Memory B cell (primary cell): ENCODE results near the gene WNT8B.

ENCODE experiments used
- ATAC-seq: fragments of 150-1000 bp; cut with Tn5 transposase; 2 replicates; pipeline ENCODE4 v1.10.0; 2021; ENCODE audit warnings: low read depth, mild to moderate bottlenecking, moderate library complexity
- DNase-seq, 2 donors: peaks; one replicate each; pipeline ENCODE4 v3.0.0; 2022; ENCODE audit warnings: low spot score in 2 of 2
- H3K27ac Mint-ChIP-seq: one replicate; pipeline ENCODE4 v1.8.0; 2022; ENCODE audit warnings: mild to moderate bottlenecking, moderate library complexity, mixed read lengths
- H3K27me3 Mint-ChIP-seq: one replicate; pipeline ENCODE4 v1.8.0; 2022; ENCODE audit warnings: mixed read lengths
- H3K36me3 Mint-ChIP-seq: one replicate; pipeline ENCODE4 v1.8.0; 2022; ENCODE audit warnings: mild to moderate bottlenecking, mixed read lengths
- H3K4me1 Mint-ChIP-seq: one replicate; pipeline ENCODE4 v1.8.0; 2022; ENCODE audit warnings: mixed read lengths
- H3K4me3 Mint-ChIP-seq: one replicate; pipeline ENCODE4 v1.8.0; 2022; ENCODE audit warnings: mild to moderate bottlenecking, moderate library complexity, mixed read lengths
- H3K9me3 Mint-ChIP-seq: one replicate; pipeline ENCODE4 v1.8.0; 2022; ENCODE audit warnings: mixed read lengths

Gene WNT8B

GRCh38 chr10:100496567-100496966 is 33.8 kb downstream of the WNT8B start:
- Mint-ChIP-seq H3K27ac (no peak overlapping the region), H3K4me3 (no peak overlapping the region), H3K36me3 (peaks cover 35% of the 10 kb centered on the region), H3K27me3 (no peaks in the 10 kb centered on the region), H3K4me1 (no peaks in the 10 kb centered on the region), H3K9me3 (no peaks in the 10 kb centered on the region)
- DNase-seq (no peak), ATAC-seq (no peak)

DNA sequence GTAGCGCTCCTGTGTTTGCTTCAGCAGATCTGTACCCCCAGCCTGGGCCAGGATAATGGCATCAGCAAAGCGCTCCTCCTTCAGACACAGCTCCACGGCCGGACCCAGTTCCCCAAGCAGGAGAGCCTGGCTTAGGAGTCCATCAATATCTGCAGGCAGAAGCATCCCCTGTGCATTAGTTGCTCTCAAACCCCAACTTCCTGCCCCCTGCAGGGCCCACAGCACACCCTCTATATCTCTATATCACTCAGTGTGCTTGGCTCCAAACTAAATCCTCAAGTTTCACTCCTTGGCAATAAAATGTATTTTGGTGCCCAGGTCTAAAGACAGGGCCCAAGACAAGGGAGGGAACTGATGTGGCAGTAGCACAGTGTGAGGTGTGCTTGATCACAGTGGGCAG is 35.2 kb downstream of the WNT8B start:
- DNase-seq (no peak), ATAC-seq (no peak)
- H3K4me3 Mint-ChIP-seq = no peak overlapping the region
- no peaks in the 10 kb centered on the region for H3K27me3 Mint-ChIP-seq
- no peaks in the 10 kb centered on the region for H3K4me1 Mint-ChIP-seq
- no peaks in the 10 kb centered on the region for H3K9me3 Mint-ChIP-seq
- H3K27ac Mint-ChIP-seq = no peak overlapping the region
- peaks cover 38% of the 10 kb centered on the region for H3K36me3 Mint-ChIP-seq

DNA sequence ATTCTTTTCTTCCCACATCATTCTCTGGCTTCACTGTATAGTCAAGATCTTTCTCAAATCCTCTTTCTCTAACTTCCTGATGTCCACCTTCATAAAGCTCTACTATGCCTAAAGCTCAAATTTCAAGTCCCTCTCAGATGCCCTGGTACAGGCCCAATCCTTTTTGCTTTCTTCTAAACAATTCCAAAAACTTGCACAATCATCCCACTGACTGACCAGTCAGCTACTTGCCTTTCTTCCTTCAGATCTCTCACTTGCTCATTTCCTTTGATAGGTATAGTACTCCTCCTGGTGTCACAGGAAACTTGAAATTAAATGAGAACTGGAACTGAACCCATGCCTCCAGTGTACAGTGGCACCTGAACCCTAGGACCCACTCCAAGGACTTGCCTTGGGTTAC is 38.6 kb downstream of the WNT8B start:
- H3K4me3 Mint-ChIP-seq = no peak overlapping the region
- H3K27ac Mint-ChIP-seq = no peak overlapping the region
- no peaks in the 10 kb centered on the region for H3K9me3 Mint-ChIP-seq
- no peak for DNase-seq
- ATAC-seq = no peak
- no peaks in the 10 kb centered on the region for H3K4me1 Mint-ChIP-seq
- H3K27me3 Mint-ChIP-seq = no peaks in the 10 kb centered on the region
- peaks cover 33% of the 10 kb centered on the region for H3K36me3 Mint-ChIP-seq

DNA sequence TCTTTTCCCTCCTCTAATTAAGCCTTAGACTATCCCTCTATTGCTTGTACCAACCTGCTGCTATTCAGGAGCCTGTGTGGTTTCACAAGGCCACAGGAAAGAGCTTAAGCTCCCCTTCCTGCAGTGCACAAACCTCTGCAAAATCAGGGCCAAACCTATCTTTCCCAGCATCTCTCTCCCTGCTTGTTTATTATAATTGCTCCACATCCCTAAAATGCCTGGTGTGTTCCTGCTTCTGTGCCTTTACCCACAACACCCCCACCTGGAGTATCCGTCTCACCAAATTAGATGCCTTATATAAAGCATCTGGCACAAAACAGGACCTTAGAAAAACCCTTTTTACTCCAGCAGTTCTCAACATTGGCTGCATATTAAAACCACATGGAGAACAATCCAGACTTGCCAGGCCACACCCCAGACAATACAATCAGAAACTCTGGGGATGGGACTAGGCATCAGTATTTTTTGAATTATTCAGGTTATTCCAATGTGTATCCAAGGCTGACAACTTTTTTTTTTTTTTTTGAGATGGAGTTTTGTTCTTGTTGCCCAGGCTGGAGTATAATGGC is 40.2 kb downstream of the WNT8B start:
- H3K27ac Mint-ChIP-seq = no peak overlapping the region
- ATAC-seq (no peak), DNase-seq (no peak)
- no peaks in the 10 kb centered on the region for H3K27me3 Mint-ChIP-seq
- no peaks in the 10 kb centered on the region for H3K9me3 Mint-ChIP-seq
- no peak overlapping the region for H3K4me3 Mint-ChIP-seq
- H3K4me1 Mint-ChIP-seq = no peaks in the 10 kb centered on the region
- peaks cover 32% of the 10 kb centered on the region for H3K36me3 Mint-ChIP-seq

- no peaks in the 10 kb centered on the region for H3K9me3 Mint-ChIP-seq
- DNase-seq (no peak), ATAC-seq (no peak)
- no peak overlapping the region for H3K27ac Mint-ChIP-seq
- H3K4me1 Mint-ChIP-seq = no peaks in the 10 kb centered on the region
- H3K4me3 Mint-ChIP-seq = no peak overlapping the region
- H3K27me3 Mint-ChIP-seq = no peaks in the 10 kb centered on the region
- peaks cover 31% of the 10 kb centered on the region for H3K36me3 Mint-ChIP-seq
Measured at GRCh38 chr10:100504096-100504495, 41.3 kb downstream of the WNT8B start.

GRCh38 chr10:100505164-100505563 is 42.4 kb downstream of the WNT8B start:
- Mint-ChIP-seq H3K27ac (no peak overlapping the region), H3K36me3 (peaks cover 24% of the 10 kb centered on the region), H3K4me3 (no peak overlapping the region), H3K4me1 (no peaks in the 10 kb centered on the region), H3K27me3 (no peaks in the 10 kb centered on the region), H3K9me3 (no peaks in the 10 kb centered on the region)
- ATAC-seq (no peak), DNase-seq (no peak)

DNA sequence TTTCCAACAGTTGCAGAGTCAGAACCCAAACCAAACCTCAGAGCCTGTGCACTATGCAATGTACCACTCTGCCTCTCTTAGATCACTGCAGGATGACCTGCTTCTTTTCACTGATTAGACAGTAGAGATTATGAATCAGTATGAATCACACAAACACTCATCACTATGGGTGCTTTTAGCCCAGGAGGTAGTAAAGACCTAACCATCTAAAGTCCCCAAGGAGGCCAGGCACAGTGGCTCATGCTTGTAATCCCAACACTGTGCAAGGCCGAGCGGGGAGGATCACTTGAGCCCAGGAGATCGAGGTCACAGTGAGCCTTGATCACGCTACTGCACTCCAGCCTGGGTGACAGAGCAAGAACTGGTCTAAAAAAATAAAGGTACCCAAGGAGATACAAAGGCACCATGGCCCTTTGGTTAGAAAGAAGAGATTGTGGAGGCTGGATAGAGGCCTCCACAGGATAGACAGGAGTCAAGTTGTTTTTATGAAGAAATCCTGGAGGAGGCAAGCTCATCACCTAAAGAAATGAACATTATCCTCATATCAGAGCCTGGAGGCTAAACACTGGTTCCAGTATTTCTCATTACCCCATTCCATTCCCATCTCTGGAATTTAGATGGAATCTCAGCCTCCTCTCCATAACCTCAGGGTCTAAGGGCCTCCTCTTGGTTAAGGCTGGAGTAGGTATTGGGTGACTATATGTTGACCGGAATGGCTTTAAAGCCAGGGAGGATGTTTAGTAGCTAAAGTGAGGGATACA is 44.0 kb downstream of the WNT8B start:
- no peak for DNase-seq
- H3K4me3 Mint-ChIP-seq = no peak overlapping the region
- H3K4me1 Mint-ChIP-seq = no peaks in the 10 kb centered on the region
- H3K27me3 Mint-ChIP-seq = no peaks in the 10 kb centered on the region
- no peak overlapping the region for H3K27ac Mint-ChIP-seq
- no peak for ATAC-seq
- peaks cover 24% of the 10 kb centered on the region for H3K36me3 Mint-ChIP-seq
- no peaks in the 10 kb centered on the region for H3K9me3 Mint-ChIP-seq

- Mint-ChIP-seq H3K36me3 (peaks cover 22% of the 10 kb centered on the region), H3K9me3 (no peaks in the 10 kb centered on the region), H3K4me1 (no peaks in the 10 kb centered on the region), H3K4me3 (no peak overlapping the region), H3K27ac (no peak overlapping the region), H3K27me3 (no peaks in the 10 kb centered on the region)
- no peak for ATAC-seq
- no peak for DNase-seq
Measured at GRCh38 chr10:100507357-100507732, 44.5 kb downstream of the WNT8B start.

GRCh38 chr10:100508266-100508665 is 45.5 kb downstream of the WNT8B start:
- no peaks in the 10 kb centered on the region for H3K9me3 Mint-ChIP-seq
- no peaks in the 10 kb centered on the region for H3K4me1 Mint-ChIP-seq
- ATAC-seq = no peak
- no peaks in the 10 kb centered on the region for H3K27me3 Mint-ChIP-seq
- no peak overlapping the region for H3K27ac Mint-ChIP-seq
- DNase-seq = no peak
- H3K36me3 Mint-ChIP-seq = peaks cover 25% of the 10 kb centered on the region
- no peak overlapping the region for H3K4me3 Mint-ChIP-seq

- H3K4me3 Mint-ChIP-seq = no peak overlapping the region
- H3K9me3 Mint-ChIP-seq = no peaks in the 10 kb centered on the region
Measured at GRCh38 chr10:100508691-100509150, 45.9 kb downstream of the WNT8B start.

DNA sequence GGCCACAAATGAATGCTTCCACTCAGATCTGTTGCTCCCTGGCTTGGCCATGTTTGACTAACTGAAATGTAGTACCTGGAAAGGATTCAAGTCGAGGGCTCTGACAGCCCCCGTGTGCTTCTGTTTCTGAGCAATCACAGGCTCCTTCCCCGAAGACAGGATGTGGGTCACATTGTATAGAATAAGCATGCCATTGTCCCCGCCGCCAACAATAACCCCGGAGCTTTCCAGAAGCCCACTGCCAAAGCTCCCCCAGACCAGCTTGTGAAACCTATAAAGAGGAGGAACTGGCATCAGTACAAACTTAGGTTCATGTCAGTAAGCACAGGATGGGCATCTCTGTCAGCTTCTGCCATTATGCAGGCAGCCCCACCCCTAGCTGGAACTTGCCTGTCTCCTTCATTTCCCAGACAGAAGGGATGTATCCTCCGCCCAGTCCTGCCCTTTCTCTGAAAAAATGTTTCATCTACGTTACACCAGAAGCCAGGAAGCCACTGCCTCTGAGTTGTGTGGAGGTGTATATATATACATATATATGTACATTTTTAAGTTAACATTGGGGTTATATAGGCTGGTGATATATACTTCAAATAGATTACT is 46.5 kb downstream of the WNT8B start:
- H3K4me1 Mint-ChIP-seq = no peaks in the 10 kb centered on the region
- DNase-seq (no peak), ATAC-seq (no peak)
- H3K36me3 Mint-ChIP-seq = peaks cover 24% of the 10 kb centered on the region
- no peaks in the 10 kb centered on the region for H3K9me3 Mint-ChIP-seq
- no peak overlapping the region for H3K27ac Mint-ChIP-seq
- H3K4me3 Mint-ChIP-seq = no peak overlapping the region
- H3K27me3 Mint-ChIP-seq = no peaks in the 10 kb centered on the region

More at GRCh38 chr10:100508691-100509150, 45.9 kb downstream of the WNT8B start:
- ATAC-seq (peak; percentile 63), DNase-seq (peak in 1 of 2 donors; percentile 16)
- no peak overlapping the region for H3K27ac Mint-ChIP-seq
- H3K36me3 Mint-ChIP-seq = peaks cover 25% of the 10 kb centered on the region
- no peaks in the 10 kb centered on the region for H3K4me1 Mint-ChIP-seq
- H3K27me3 Mint-ChIP-seq = no peaks in the 10 kb centered on the region

DNA sequence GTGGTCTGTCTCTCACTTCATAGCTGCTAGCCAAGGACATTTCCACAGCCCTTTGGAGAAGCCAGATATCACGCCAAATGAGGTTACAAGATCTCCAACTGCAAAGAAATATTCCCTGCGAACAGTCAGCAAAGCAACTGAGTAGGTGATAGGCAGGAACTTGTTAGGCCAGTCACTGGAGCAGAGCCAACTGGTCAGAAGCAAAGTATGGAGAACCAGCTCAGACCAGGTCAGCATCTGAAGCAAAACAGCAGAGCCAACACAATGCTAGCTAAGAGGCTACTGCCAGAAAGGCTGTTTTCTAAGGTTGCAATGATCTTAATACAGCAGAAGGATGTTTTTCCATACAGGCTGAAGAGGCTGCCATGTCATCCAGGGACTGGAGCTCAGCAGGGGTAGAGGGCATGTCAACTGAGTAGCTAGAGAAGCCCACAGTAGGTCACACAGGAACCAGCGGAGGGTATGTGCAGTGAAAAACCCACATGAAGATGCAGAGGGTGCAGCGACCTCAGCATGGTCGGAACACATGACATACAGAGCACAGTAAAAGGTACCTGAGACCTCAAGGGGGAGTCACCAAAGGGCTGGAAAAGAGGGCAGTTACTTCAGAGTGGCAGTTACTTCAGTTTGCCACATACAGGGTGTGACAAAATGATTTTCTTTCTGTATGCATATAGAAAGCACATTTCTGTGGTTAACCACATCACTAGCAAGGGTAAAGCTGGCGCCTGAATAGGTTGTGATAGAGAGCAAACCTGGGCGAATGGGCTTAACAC is 47.9 kb downstream of the WNT8B start:
- Mint-ChIP-seq H3K4me1 (no peaks in the 10 kb centered on the region), H3K27me3 (no peaks in the 10 kb centered on the region), H3K9me3 (no peaks in the 10 kb centered on the region), H3K27ac (no peak overlapping the region), H3K36me3 (peaks cover 17% of the 10 kb centered on the region), H3K4me3 (no peak overlapping the region)
- ATAC-seq = no peak
- DNase-seq = no peak

DNA sequence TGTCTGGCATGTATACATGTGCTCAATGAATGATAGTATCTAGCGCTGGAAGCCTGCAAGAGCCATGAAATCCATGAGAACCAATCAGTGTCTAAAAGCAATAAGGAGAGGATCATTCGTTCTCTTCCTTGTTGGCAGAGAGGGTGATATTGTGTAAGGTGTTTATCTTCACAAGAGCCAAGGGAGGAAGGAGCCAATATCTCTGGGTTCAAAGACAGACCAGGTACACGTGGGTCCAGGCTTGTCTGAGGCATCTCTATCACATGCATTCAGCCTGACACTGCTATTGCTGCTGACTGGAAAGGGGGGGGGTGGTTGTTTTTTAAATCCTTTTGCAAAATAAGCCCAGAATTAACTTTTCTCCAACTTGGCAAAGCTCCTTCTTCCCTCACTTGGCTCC is 52.8 kb downstream of the WNT8B start:
- no peak for DNase-seq
- Mint-ChIP-seq H3K9me3 (no peaks in the 10 kb centered on the region), H3K27ac (no peak overlapping the region), H3K36me3 (peaks cover 22% of the 10 kb centered on the region), H3K4me3 (no peak overlapping the region), H3K4me1 (peaks cover 5% of the 10 kb centered on the region), H3K27me3 (peaks cover 3% of the 10 kb centered on the region)
- no peak for ATAC-seq

DNA sequence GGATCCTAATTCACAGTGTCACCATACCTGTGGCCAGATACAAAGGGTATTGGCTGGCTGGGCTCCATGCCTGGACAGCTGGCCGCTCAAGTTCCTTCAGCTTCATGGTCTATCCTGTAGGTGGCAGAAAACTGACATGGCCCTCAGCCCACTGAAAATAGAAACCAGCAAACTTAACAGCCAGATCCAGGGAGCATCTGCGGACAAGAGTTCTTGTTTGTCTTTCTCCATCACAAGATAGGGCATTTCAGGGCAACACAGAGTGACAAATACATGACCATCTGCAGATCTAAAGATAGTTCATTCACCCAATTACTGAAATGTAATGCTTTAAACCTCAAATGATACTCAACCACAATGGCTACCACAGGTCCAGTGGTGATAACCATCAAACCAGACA is 54.0 kb downstream of the WNT8B start:
- Mint-ChIP-seq H3K27ac (no peak overlapping the region), H3K9me3 (no peaks in the 10 kb centered on the region), H3K4me3 (no peak overlapping the region), H3K27me3 (peaks cover 3% of the 10 kb centered on the region), H3K4me1 (peaks cover 5% of the 10 kb centered on the region), H3K36me3 (peaks cover 19% of the 10 kb centered on the region)
- ATAC-seq (no peak), DNase-seq (no peak)
